HG03175 (cell line): ENCODE data around the gene ERMP1.
"Not testable (repeated sequence)": the region's sequence is repeated elsewhere in the genome, so short reads cannot be mapped to it uniquely, and the experiment has no call there.

Experiments used
- ATAC-seq: cut with Tn5 transposase; IDR thresholded peaks from one replicate; pipeline ENCODE4 v1.9.1; 2021; ENCODE audit warnings: mild to moderate bottlenecking, moderate library complexity; ENCODE audit not compliant: unreplicated experiment

The ERMP1 gene

DNA sequence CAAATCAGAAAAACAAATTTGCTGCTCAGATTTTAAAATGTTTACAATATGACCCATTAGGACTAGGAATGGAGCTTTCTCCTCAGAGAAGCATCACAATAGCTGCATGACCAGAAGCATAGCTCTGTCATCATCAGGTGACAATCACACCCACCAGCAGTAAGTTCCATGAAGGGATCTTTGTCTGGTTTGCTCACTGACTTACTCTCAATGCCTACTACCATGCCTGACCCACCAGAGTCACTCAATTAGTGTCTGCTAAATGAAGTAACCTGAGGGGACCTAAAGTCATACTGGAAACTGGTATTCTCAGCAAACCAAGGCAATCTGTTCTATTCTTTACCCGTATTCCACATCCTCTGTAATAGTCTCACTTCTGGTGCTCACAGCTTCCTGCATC lies 7.7 kb downstream of the ERMP1 start:
- no peak for ATAC-seq

- no peak for ATAC-seq
These were observed 12.5 kb downstream of the ERMP1 start for GRCh38 chr9:5820425-5820824.

DNA sequence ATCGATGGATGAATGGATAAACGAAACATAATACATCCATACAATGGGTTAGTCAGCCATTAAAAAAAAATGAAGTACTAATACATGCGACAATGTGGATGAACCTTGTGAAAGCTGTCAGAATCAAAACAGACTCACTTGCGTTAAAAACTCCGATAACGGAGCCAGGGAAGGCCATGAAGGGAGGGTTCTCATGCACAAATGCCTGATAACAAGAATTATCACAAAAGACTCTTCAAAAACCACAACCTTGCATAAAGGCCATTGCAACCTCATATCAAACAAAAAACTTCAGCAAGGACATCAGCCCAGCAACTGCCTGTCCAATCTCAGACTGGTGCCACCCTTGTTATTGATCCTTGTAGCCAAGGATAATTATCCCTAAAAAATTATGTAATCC lies 13.7 kb downstream of the ERMP1 start:
- ATAC-seq = no peak

DNA sequence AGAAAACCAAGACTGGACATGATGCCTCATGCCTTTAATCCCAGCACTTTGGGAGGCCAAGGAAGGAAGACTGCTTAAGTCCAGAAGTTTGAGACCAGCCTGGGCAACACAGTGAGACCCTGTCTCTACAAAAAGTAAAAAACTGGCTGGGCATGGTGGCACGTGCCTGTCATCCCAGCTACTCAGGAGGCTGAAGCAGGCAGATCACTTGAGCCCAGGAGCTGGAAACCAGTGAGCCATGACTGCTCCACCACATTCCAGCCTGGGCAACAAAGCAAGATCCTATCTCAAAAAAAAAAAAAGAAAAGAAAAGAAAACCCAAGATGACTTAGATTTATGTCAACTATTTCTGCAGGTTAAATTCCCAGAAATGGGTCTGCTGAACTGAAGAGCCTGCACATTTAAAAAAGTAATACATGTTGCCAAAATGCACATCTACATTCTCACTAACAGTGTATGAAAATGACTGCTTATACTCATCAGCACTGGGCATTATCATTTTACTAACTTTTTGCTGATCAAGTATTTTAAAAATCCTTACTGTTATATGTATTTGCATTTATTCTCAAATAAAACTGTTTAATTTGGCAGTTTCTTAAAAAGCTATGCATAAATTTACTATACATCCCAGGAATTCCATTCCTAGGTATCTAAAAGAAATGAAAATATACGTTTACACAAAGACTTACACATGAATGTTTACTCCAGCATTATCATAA lies 14.3 kb downstream of the ERMP1 start:
- no peak for ATAC-seq

DNA sequence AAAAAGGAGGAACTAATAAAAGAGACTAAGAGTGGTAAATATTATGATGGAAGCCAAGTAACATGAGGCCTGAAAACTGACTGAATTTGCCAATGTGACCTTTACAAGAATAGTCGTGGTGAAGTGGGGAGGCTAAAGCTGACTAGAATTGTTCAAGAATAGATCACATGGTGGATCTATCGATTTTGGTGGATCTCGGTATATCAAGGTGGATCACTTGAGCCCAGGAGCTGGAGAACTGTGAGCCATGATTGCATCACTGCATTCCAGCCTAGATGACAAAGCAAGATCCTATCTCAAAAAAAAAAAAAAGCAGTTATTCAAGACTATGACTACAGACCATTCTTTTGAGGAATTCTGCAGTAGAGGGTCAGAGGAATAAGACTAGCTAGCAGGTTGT lies 15.1 kb downstream of the ERMP1 start:
- ATAC-seq = no peak

DNA sequence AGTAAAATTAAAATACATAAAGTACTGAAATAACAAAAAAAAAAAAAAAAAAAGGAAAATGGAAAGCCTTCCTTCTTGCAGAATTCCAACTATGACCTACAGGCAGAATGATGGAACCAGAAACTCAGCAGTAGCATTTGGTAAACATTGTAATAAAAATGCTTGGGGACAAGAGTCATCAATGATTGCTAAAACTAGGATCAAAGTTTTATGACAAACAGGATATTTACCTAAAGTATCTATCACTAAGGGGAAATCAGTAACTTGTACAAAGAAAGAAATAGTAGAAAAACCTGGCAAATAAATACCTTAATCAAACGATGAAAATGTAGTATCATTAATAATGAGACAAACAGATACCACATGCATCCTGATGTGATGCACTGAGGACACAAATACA lies 17.5 kb downstream of the ERMP1 start:
- no peak for ATAC-seq

DNA sequence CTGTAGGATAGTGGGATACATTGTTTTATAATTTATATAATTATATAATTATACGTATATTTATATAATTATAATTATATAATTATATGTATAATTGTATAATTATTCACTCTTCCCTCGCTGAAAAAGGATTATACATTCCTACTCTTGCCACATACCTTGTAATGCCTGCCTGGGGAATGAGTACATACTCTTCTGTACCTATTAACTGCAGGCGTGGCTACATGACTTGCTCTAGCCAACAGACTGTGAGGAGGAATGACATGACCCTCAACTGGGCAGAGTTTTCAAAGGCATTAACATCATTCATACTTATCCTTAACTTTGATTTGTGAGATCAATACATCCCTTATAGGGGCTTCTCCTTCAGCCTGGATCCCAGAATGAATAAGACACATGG lies 19.1 kb downstream of the ERMP1 start:
- no peak for ATAC-seq

GRCh38 chr9:5811751-5812150 lies 21.2 kb downstream of the ERMP1 start:
- ATAC-seq = no peak

- no peak for ATAC-seq
These were observed 27.4 kb downstream of the ERMP1 start for GRCh38 chr9:5805478-5805877.

DNA sequence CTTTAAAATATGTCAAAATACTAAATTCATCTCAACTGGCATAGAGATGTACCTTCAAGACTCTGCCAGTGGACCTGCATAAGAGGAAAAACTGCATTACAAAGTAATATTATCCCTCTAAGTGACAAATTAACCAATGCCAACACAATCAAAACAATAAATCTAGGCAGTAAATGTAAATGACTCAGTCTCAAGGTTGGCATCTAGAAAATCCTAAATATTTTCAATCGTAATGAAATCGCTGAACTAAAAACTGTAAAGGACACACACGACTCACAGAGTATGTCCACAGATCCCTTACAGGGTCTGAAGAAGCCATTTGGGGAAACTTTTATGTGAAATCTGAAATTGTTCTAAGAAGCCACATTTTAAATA lies 31.2 kb downstream of the ERMP1 start:
- no peak for ATAC-seq

- ATAC-seq = no peak
These were observed 31.8 kb downstream of the ERMP1 start for GRCh38 chr9:5800969-5801738.

- ATAC-seq = not testable (repeated sequence)
These were observed 32.5 kb downstream of the ERMP1 start for GRCh38 chr9:5800378-5800777.

DNA sequence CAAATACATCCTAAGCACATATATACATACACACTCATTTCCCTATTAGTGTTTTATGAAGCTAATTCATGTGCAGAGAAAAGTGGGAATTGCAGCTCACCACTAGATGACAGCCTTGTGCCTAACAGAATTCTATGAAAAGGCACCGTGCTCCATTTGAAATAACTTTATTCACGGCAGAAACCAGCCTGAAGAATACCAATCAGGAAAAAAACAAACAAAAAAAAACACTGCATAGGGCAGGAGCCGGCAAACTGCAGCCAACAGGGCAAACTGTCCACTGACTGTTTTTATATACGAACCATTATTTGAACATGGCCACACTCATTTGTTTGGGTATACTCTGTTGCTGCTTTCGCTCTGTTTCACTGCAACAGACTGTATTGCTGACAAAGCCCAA lies 33.6 kb downstream of the ERMP1 start:
- ATAC-seq = no peak

GRCh38 chr9:5798581-5798980 lies 34.3 kb downstream of the ERMP1 start:
- ATAC-seq = no peak

DNA sequence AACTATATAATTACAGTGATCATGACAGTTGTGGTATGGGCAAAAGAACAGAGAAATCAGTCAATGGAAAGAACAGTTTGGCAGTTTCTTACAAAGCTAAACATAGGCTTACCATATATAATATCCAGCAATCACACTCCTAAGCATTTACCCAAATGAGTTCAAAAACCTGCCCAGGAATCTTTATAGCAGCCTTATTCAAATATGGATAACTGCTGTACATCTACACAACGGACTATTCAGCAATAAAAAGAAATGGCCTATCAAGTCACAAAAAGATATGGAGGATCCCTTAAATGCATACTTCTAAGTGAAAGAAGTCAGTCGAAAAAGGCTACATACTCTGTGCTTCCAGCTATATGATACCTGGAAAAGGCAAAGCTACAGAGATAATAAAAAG lies 36.6 kb downstream of the ERMP1 start:
- ATAC-seq = no peak

DNA sequence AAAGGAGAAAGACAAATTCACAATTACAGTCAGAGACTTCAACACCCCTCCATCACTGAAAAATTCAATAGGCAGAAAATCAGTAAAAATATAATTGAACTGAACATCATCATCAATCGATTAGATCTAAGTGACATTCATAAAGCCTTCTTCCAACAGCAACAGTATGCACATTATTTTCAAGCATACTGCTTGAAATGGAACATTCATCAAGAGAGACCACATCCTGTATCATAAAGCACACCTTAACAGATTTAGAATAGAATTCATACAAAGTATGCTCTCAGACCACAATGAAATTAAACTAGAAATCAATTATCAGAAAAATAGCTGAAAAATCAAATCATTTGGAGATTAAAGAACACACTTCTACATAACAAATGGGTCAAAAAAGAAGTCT lies 39.1 kb downstream of the ERMP1 start:
- ATAC-seq = no peak

DNA sequence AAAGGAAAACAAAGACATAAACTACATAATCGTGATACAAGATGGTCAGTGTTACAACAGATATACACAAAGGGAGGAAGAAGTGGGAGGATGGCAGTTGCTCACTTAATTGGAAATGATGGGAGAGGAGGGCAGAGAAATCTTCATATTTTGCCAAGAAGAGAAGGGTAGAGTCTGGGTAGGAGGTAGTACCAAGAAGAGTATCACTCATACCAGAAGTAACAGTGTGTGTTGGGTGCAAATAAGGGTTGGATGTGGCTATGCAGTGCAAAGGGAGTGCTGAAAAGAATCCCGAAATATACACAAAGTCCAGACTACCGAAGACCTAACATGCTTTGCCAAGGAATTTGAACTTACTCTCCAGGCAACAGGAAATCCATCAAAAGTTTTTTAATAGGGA lies 41.0 kb downstream of the ERMP1 start:
- ATAC-seq = no peak

DNA sequence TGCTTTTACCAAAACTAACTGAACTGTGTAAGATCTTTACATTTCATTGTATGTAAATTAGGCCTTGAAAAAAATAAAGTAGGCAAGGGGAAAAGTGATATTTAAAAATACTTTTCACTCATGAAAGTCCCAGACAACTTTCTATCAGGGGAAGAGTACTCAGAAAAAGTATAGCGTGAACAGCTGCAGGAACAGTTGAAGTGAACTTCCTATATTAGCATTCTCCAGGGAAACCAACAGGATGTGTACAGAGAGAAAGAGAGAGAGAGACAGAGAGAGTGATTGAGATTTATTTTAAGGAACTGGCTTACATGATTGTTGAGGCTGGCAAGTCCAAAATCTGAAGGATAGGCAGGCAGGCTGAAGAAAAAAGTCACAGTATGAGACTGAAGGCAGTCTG lies 42.0 kb downstream of the ERMP1 start:
- ATAC-seq = no peak

- no peak for ATAC-seq
These were observed 43.4 kb downstream of the ERMP1 start for GRCh38 chr9:5789489-5789888.

DNA sequence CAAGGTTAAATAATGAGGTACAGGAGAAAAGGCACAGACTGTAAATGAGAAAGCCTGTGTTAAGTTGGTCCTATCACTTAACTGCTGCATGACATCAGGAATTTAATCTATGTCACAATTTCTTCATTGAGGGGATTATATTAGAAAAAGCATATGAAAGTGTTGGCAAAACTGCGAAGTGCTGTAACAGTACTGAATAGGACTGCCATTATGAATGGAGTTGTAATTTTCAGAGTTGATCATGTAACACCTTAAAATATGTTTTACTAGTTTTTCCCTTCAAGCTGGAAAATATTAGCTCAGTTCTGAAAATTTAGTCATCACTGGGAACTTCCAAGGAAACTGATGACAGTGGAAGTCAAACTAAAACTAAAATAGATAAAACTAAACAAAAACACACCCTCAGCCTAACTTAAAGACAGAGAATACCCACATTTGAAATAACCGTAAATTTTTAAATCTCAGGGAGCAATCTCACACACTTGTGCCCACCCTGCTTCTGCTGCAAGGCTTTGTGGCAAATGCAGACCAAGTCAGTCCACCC lies 45.1 kb downstream of the ERMP1 start:
- no peak for ATAC-seq

GRCh38 chr9:5787220-5787619 lies 45.7 kb downstream of the ERMP1 start:
- ATAC-seq = no peak

GRCh38 chr9:5786370-5787127 lies 46.4 kb downstream of the ERMP1 start:
- no peak for ATAC-seq
